GM23338 (cell line): ENCODE measurements around the gene C8G. TPM values are rescaled to one million over a fixed set of nuclear protein-coding genes. Genes with fewer than 3 reads are reported as not detected.

Experiments used
- ATAC-seq: fragments of 200-7000 bp; cut with Tn5 transposase; 3 replicates; pipeline ENCODE4 v1.9.1; 2020
- DNase-seq: peaks from one replicate; pipeline ENCODE4 v3.0.0-alpha.2; 2015; ENCODE audit warnings: low spot score
- H2AFZ ChIP-seq: fragments of 200-600 bp; sonication (generic); 2 replicates; pipeline ENCODE4 v1.8.0; 2016; ENCODE audit warnings: antibody characterized with exemption, mild to moderate bottlenecking, moderate library complexity
- H3F3A ChIP-seq: fragments of 200-600 bp; sonication (generic); replicated peaks from 2 replicates; pipeline ENCODE4 v1.8.0; 2017; ENCODE audit warnings: antibody characterized with exemption, mixed run types, low read depth
- H3K27ac ChIP-seq: fragments of 200-600 bp; sonication (generic); 2 replicates; pipeline ENCODE4 v1.6.1; 2016; ENCODE audit warnings: low read depth
- H3K27me3 ChIP-seq: fragments of 200-600 bp; sonication (generic); 2 replicates; pipeline ENCODE4 v1.8.0; 2016; ENCODE audit warnings: mild to moderate bottlenecking, mixed run types, moderate library complexity; ENCODE audit not compliant: insufficient read depth
- H3K36me3 ChIP-seq: fragments of 200-600 bp; sonication (generic); 2 replicates; pipeline ENCODE4 v1.8.0; 2016; ENCODE audit warnings: mild to moderate bottlenecking; ENCODE audit not compliant: insufficient read depth
- H3K4me1 ChIP-seq: fragments of 200-600 bp; sonication (generic); 2 replicates; pipeline ENCODE4 v1.8.0; 2016; ENCODE audit warnings: mild to moderate bottlenecking, moderate library complexity; ENCODE audit not compliant: insufficient read depth
- H3K4me2 ChIP-seq: fragments of 200-600 bp; sonication (generic); 2 replicates; pipeline ENCODE4 v1.7.1; 2017; ENCODE audit warnings: mixed run types
- H3K4me3 ChIP-seq: fragments of 200-600 bp; sonication (generic); 2 replicates; pipeline ENCODE4 v1.6.1; 2016; ENCODE audit warnings: mixed run types
- H3K79me2 ChIP-seq: fragments of 200-600 bp; sonication (generic); replicated peaks from 2 replicates; pipeline ENCODE4 v1.8.0; 2017; ENCODE audit warnings: mild to moderate bottlenecking; ENCODE audit not compliant: insufficient read depth
- H3K9me2 ChIP-seq: fragments of 200-600 bp; sonication (generic); 2 replicates; pipeline ENCODE4 v1.8.0; 2017; ENCODE audit not compliant: insufficient read depth
- H4K20me1 ChIP-seq: fragments of 200-600 bp; sonication (generic); replicated peaks from 2 replicates; pipeline ENCODE4 v1.8.0; 2017; ENCODE audit warnings: mild to moderate bottlenecking; ENCODE audit not compliant: insufficient read depth
- H3K27ac Mint-ChIP-seq: 2 replicates; pipeline ENCODE4 v1.8.0; 2020; ENCODE audit warnings: inconsistent platforms, mild to moderate bottlenecking, moderate library complexity, mixed read lengths
- H3K27me3 Mint-ChIP-seq: 3 replicates; pipeline ENCODE4 v1.8.0; 2022; ENCODE audit warnings: low read depth, mild to moderate bottlenecking, moderate library complexity, mixed read lengths, inconsistent platforms; ENCODE audit not compliant: insufficient read depth, poor library complexity
- H3K36me3 Mint-ChIP-seq: 3 replicates; pipeline ENCODE4 v1.8.0; 2021; ENCODE audit warnings: low read depth, mild to moderate bottlenecking, inconsistent platforms, moderate library complexity, mixed read lengths
- H3K4me1 Mint-ChIP-seq: 3 replicates; pipeline ENCODE4 v1.8.0; 2020; ENCODE audit warnings: mild to moderate bottlenecking, inconsistent platforms, mixed read lengths
- H3K4me3 Mint-ChIP-seq: 3 replicates; pipeline ENCODE4 v1.8.0; 2021; ENCODE audit warnings: moderate library complexity, mild to moderate bottlenecking, inconsistent platforms, mixed read lengths
- H3K9me3 Mint-ChIP-seq: 3 replicates; pipeline ENCODE4 v1.8.0; 2020; ENCODE audit warnings: moderate library complexity, mild to moderate bottlenecking, inconsistent platforms, mixed read lengths
- CREB1 ChIP-seq: fragments of 250-450 bp; sonication (Bioruptor Pico); IDR thresholded peaks from 2 replicates; pipeline ENCODE4 v1.5.0; 2020; ENCODE audit warnings: low read depth, mild to moderate bottlenecking, moderate library complexity
- CTCF ChIP-seq, 2 experiments: fragments of 200-600 bp in 1 of 2; sonication (generic) in 1 of 2; conservative IDR thresholded peaks; 2 replicates each; pipeline versions ENCODE4 v1.5.1 to v1.6.1; 2016 to 2017; ENCODE audit warnings: antibody characterized with exemption in 2 of 2, low read depth in 2 of 2, mild to moderate bottlenecking in 2 of 2, moderate library complexity in 1 of 2
- ETS1 ChIP-seq: IDR thresholded peaks from 2 replicates; pipeline ENCODE4 v1.6.1; 2016; ENCODE audit warnings: antibody characterized with exemption
- EZH2 ChIP-seq: fragments of 200-600 bp; sonication (generic); IDR thresholded peaks from one replicate; pipeline ENCODE4 v1.8.0; 2017; ENCODE audit warnings: antibody characterized with exemption, mild to moderate bottlenecking, low read depth; ENCODE audit not compliant: unreplicated experiment
- EZH2phosphoT487 ChIP-seq: fragments of 200-600 bp; sonication (generic); IDR thresholded peaks from one replicate; pipeline ENCODE4 v1.8.1; 2018; ENCODE audit warnings: antibody characterized with exemption; ENCODE audit not compliant: unreplicated experiment
- JUNB ChIP-seq: IDR thresholded peaks from one replicate; pipeline ENCODE4 v1.6.1; 2016; ENCODE audit warnings: antibody characterized with exemption; ENCODE audit not compliant: unreplicated experiment
- NANOG ChIP-seq: IDR thresholded peaks from 2 replicates; pipeline ENCODE4 v1.6.1; 2016; ENCODE audit warnings: antibody characterized with exemption, borderline replicate concordance
- POLR2AphosphoS5 ChIP-seq: IDR thresholded peaks from 2 replicates; pipeline ENCODE4 v1.6.1; 2016; ENCODE audit warnings: antibody characterized with exemption, low read depth
- REST ChIP-seq: IDR thresholded peaks from one replicate; pipeline ENCODE4 v1.6.1; 2018; ENCODE audit warnings: antibody characterized with exemption; ENCODE audit not compliant: unreplicated experiment
- STAT1 ChIP-seq: IDR thresholded peaks from one replicate; pipeline ENCODE4 v1.6.1; 2016; ENCODE audit warnings: antibody characterized with exemption; ENCODE audit not compliant: unreplicated experiment
- ZNF114 ChIP-seq: fragments of 250-450 bp; sonication (Bioruptor Pico); IDR thresholded peaks from 2 replicates; pipeline ENCODE4 v1.5.0; 2020; ENCODE audit warnings: mild to moderate bottlenecking, moderate library complexity
- ZNF331 ChIP-seq: fragments of 250-450 bp; sonication (Bioruptor Pico); IDR thresholded peaks from 2 replicates; pipeline ENCODE4 v1.5.0; 2020; ENCODE audit warnings: low read depth, mild to moderate bottlenecking, moderate library complexity
- ZNF462 ChIP-seq: fragments of 250-450 bp; sonication (Bioruptor Pico); IDR thresholded peaks from 2 replicates; pipeline ENCODE4 v1.5.0; 2020; ENCODE audit warnings: mild to moderate bottlenecking, moderate library complexity
- polyA plus RNA-seq: library from polyadenylated mRNA; unstranded; fragments of >200 nt; fragmentation: Nextera tagmentation; extraction: Ambion mirVana; gene quantifications from 2 replicates; pipeline ENCODE4 v1.2.1, GENCODE V29; 2016
- total RNA-seq: library from RNA; depleted of rRNA; stranded (reverse); fragments of >200 nt; shearing (Covaris generic); gene quantifications from 2 replicates; pipeline ENCODE4 v1.2.3, GENCODE V29; 2014

C8G gene
- total and polyA plus RNA-seq, 2 experiments from 2014 or later, result not detected

GRCh38 chr9:136940526-136941230, 4.4 kb upstream of the C8G start:
- H3K27ac ChIP-seq, result no peak overlapping the region
- H3K4me3 ChIP-seq, result no peak overlapping the region
- H3F3A ChIP-seq, result 0 out of 2 replicates have a peak, but pooled peaks cover 3% of the 10 kb centered on the region
- Mint-ChIP-seq H3K4me3 (no peak overlapping the region), H3K9me3 (no peaks in the 10 kb centered on the region), H3K27me3 (peaks cover 12% of the 10 kb centered on the region), H3K36me3 (peaks cover 39% of the 10 kb centered on the region), H3K4me1 (peaks cover 5% of the 10 kb centered on the region), H3K27ac (no peak overlapping the region)
- no peak overlapping the region for H2AFZ ChIP-seq
- ATAC-seq, result no peak
- H3K36me3 ChIP-seq, result no peaks in the 10 kb centered on the region
- H3K79me2 ChIP-seq, result 0 out of 2 replicates have a peak, but pooled peaks cover 5% of the 10 kb centered on the region
- H3K4me1 ChIP-seq, result no peaks in the 10 kb centered on the region; the same call in 1 of the 2 replicates
- no peaks in the 10 kb centered on the region for H3K27me3 ChIP-seq
- H3K4me2 ChIP-seq, result no peak overlapping the region
- no peak for DNase-seq
- no peaks in the 10 kb centered on the region for H3K9me2 ChIP-seq
- TF ChIP-seq REST (no peak), EZH2 (no peak), ZNF114 (CRISPR knock-in tag) (no peak), STAT1 (no peak), POLR2AphosphoS5 (no peak), JUNB (no peak), CTCF (conservative IDR thresholded peaks at IDR 0.05; ENCODE audit: low read depth in 2 of 2) (no peak), ZNF462 (CRISPR knock-in tag) (no peak), NANOG (no peak), CREB1 (CRISPR knock-in tag) (no peak), ZNF331 (no peak), EZH2phosphoT487 (no peak), ETS1 (no peak)
- peaks cover 12% of the 10 kb centered on the region for H4K20me1 ChIP-seq
